K562 (cell line): Measurements from ENCODE around the gene MRPS6. TPM values are rescaled to one million over a fixed set of nuclear protein-coding genes. Genes with fewer than 3 reads are reported as not detected.

ENCODE experiments used
- EP300 ChIP-seq: IDR thresholded peaks from 2 replicates; pipeline ENCODE4 v1.6.1; 2012; ENCODE audit warnings: low read length, improper control_type of control experiment
- ETV6 ChIP-seq, 3 experiments: fragments of 150-350 bp in 1 of 3; sonication (generic) in 1 of 3; formaldehyde crosslinking in 1 of 3; IDR thresholded peaks; 2 replicates each; pipeline versions ENCODE4 v1.6.1 to v1.8.0; 2014 to 2022; ENCODE audit warnings: borderline replicate concordance in 2 of 3, low read depth in 2 of 3, antibody characterized with exemption in 1 of 3, low read length in 1 of 3, mild to moderate bottlenecking in 1 of 3, missing genetic modification reagents in 1 of 3
- FOS ChIP-seq: IDR thresholded peaks from 3 replicates; pipeline ENCODE4 v1.6.1; 2011; ENCODE audit not compliant: insufficient read length; ENCODE audit errors: extremely low read depth
- FOXP1 ChIP-seq: sonication (generic); formaldehyde crosslinking; IDR thresholded peaks from 2 replicates; pipeline ENCODE4 v1.8.0; 2022; ENCODE audit warnings: mild to moderate bottlenecking, missing genetic modification reagents
- HEY1 ChIP-seq: fragments of 250-450 bp; sonication (Bioruptor Pico); IDR thresholded peaks from 2 replicates; pipeline ENCODE4 v1.5.0; 2020; ENCODE audit warnings: mild to moderate bottlenecking, moderate library complexity, borderline replicate concordance
- NFE2L1 ChIP-seq: fragments of 450-650 bp; IDR thresholded peaks from 2 replicates; pipeline ENCODE4 v1.6.1; 2016; ENCODE audit warnings: missing genetic modification characterization, low read depth, mild to moderate bottlenecking, missing compliant biosample characterization, moderate library complexity, borderline replicate concordance
- NFIX ChIP-seq: fragments of 250-450 bp; sonication (Bioruptor Pico); IDR thresholded peaks from 2 replicates; pipeline ENCODE4 v1.4.0; 2020; ENCODE audit warnings: low read depth, mild to moderate bottlenecking, moderate library complexity
- POLR2H ChIP-seq: IDR thresholded peaks from 2 replicates; pipeline ENCODE4 v1.6.1; 2016; ENCODE audit warnings: missing genetic modification characterization, low read depth, mild to moderate bottlenecking, control low read depth, missing compliant biosample characterization, moderate library complexity
- RFX1 ChIP-seq: fragments of 450-650 bp; IDR thresholded peaks from 2 replicates; pipeline ENCODE4 v1.6.1; 2016; ENCODE audit warnings: mild to moderate bottlenecking, moderate library complexity
- SAFB ChIP-seq: fragments of 200-400 bp; formaldehyde crosslinking; IDR thresholded peaks from 2 replicates; pipeline ENCODE4 v1.6.1; 2017; ENCODE audit warnings: low read depth, low read length, borderline replicate concordance
- SLC30A9 ChIP-seq: fragments of 250-450 bp; sonication (Bioruptor Pico); IDR thresholded peaks from 2 replicates; pipeline ENCODE4 v1.8.0; 2022; ENCODE audit warnings: mild to moderate bottlenecking, moderate library complexity
- SMARCB1 ChIP-seq: IDR thresholded peaks from 2 replicates; pipeline ENCODE4 v1.6.1; 2011; ENCODE audit warnings: improper control_type of control experiment, low read depth; ENCODE audit not compliant: insufficient read length
- TBP ChIP-seq: optimal IDR thresholded peaks from 2 replicates; pipeline ENCODE3; 2011; ENCODE audit warnings: low read depth, low read length, improper control_type of control experiment
- TCFL5 ChIP-seq: fragments of 250-450 bp; sonication (Bioruptor Pico); conservative IDR thresholded peaks from 2 replicates; pipeline ENCODE4 v1.6.1; 2021; ENCODE audit warnings: mild to moderate bottlenecking, moderate library complexity, matching md5 sums
- ZFPM2 ChIP-seq: fragments of 250-450 bp; sonication (Bioruptor Pico); IDR thresholded peaks from 2 replicates; pipeline ENCODE4 v1.5.1; 2022; ENCODE audit warnings: mild to moderate bottlenecking
- ZNF217 ChIP-seq: sonication (generic); formaldehyde crosslinking; IDR thresholded peaks from 2 replicates; pipeline ENCODE4 v1.8.0; 2022; ENCODE audit warnings: mild to moderate bottlenecking, missing genetic modification reagents
- ZNF41 ChIP-seq: fragments of 250-450 bp; sonication (Bioruptor Pico); conservative IDR thresholded peaks from 2 replicates; pipeline ENCODE4 v1.4.0; 2020; ENCODE audit warnings: mild to moderate bottlenecking
- ZNF551 ChIP-seq: fragments of 250-450 bp; sonication (Bioruptor Pico); IDR thresholded peaks from 2 replicates; pipeline ENCODE4 v1.5.0; 2021; ENCODE audit warnings: mild to moderate bottlenecking, moderate library complexity
- ZNF695 ChIP-seq: fragments of 450-650 bp; formaldehyde crosslinking; IDR thresholded peaks from 2 replicates; pipeline ENCODE4 v1.4.0; 2020; ENCODE audit warnings: mild to moderate bottlenecking, moderate library complexity
- polyA plus RNA-seq, 8 experiments: library from polyadenylated mRNA; depleted of rRNA in 4 of 8; stranded (reverse) in 5 of 8; unstranded in 3 of 8; fragments of >200 nt; fragmentation: Nextera tagmentation in 2 of 8; fragmentation: Illumina TruSeq in 1 of 8; extraction: Ambion mirVana in 2 of 8; extraction: Trizol in 1 of 8; gene quantifications; 2 replicates each; pipeline versions ENCODE4 v1.2.1 to v1.2.3, GENCODE V29; 2011 to 2014; ENCODE audit warnings: inconsistent platforms in 1 of 8, missing spikeins in 1 of 8
- total RNA-seq, 7 experiments: library from RNA; depleted of rRNA in 6 of 7; stranded (reverse); fragments of >200 nt in 6 of 7; fragmentation: Illumina TruSeq in 2 of 7; extraction: Trizol in 2 of 7; gene quantifications; 2 replicates each; pipeline versions ENCODE4 v1.2.1 to v1.2.3, GENCODE V29; 2011 to 2021; ENCODE audit warnings: low replicate concordance in 1 of 7
- TF ChIP-seq, protein P1 (sequence below): fragments of 250-450 bp; sonication (Bioruptor Pico); IDR thresholded peaks from 2 replicates; pipeline ENCODE4 v1.5.0; 2021
- TF ChIP-seq, protein P2 (sequence below): fragments of 450-650 bp; formaldehyde crosslinking; IDR thresholded peaks from 2 replicates; pipeline ENCODE4 v1.4.0; 2022; ENCODE audit warnings: missing genetic modification characterization
- TF ChIP-seq, protein P3 (sequence below): sonication (generic); formaldehyde crosslinking; IDR thresholded peaks from 2 replicates; pipeline ENCODE4 v1.8.0; 2023; ENCODE audit warnings: mild to moderate bottlenecking, missing genetic modification reagents
- TF ChIP-seq, protein P4 (sequence below): sonication (generic); formaldehyde crosslinking; IDR thresholded peaks from 2 replicates; pipeline ENCODE4 v1.8.1; 2023; ENCODE audit warnings: mild to moderate bottlenecking, missing genetic modification reagents

MRPS6 gene
- total and polyA plus RNA-seq, 9 of the 15 experiments (the other 6 are each of a cell fraction or from before 2014, with no cell fraction given) = 26.1 to 72.0 (median 39.3) TPM

GRCh38 chr21:34061983-34062382, 11.4 kb upstream of the MRPS6 start (continued):
- TF ChIP-seq, protein P1, sequence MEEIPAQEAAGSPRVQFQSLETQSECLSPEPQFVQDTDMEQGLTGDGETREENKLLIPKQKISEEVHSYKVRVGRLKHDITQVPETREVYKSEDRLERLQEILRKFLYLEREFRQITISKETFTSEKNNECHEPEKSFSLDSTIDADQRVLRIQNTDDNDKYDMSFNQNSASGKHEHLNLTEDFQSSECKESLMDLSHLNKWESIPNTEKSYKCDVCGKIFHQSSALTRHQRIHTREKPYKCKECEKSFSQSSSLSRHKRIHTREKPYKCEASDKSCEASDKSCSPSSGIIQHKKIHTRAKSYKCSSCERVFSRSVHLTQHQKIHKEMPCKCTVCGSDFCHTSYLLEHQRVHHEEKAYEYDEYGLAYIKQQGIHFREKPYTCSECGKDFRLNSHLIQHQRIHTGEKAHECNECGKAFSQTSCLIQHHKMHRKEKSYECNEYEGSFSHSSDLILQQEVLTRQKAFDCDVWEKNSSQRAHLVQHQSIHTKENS (CRISPR knock-in tag) = no peak
- no peak for TF ChIP-seq NFIX
- TF ChIP-seq, protein P2, sequence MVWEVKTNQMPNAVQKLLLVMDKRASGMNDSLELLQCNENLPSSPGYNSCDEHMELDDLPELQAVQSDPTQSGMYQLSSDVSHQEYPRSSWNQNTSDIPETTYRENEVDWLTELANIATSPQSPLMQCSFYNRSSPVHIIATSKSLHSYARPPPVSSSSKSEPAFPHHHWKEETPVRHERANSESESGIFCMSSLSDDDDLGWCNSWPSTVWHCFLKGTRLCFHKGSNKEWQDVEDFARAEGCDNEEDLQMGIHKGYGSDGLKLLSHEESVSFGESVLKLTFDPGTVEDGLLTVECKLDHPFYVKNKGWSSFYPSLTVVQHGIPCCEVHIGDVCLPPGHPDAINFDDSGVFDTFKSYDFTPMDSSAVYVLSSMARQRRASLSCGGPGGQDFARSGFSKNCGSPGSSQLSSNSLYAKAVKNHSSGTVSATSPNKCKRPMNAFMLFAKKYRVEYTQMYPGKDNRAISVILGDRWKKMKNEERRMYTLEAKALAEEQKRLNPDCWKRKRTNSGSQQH = no peak
- TF ChIP-seq TCFL5 = no peak
- TF ChIP-seq ZNF217 (CRISPR knock-in tag) = no peak
- TF ChIP-seq SLC30A9 (CRISPR knock-in tag) = no peak
- no peak for TF ChIP-seq POLR2H (tag)
- TF ChIP-seq SMARCB1 = no peak
- no peak for TF ChIP-seq EP300
- TF ChIP-seq, protein P3, sequence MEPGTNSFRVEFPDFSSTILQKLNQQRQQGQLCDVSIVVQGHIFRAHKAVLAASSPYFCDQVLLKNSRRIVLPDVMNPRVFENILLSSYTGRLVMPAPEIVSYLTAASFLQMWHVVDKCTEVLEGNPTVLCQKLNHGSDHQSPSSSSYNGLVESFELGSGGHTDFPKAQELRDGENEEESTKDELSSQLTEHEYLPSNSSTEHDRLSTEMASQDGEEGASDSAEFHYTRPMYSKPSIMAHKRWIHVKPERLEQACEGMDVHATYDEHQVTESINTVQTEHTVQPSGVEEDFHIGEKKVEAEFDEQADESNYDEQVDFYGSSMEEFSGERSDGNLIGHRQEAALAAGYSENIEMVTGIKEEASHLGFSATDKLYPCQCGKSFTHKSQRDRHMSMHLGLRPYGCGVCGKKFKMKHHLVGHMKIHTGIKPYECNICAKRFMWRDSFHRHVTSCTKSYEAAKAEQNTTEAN (CRISPR knock-in tag) = no peak
- no peak for TF ChIP-seq SAFB
- no peak for TF ChIP-seq ZNF551
- TF ChIP-seq, protein P4, sequence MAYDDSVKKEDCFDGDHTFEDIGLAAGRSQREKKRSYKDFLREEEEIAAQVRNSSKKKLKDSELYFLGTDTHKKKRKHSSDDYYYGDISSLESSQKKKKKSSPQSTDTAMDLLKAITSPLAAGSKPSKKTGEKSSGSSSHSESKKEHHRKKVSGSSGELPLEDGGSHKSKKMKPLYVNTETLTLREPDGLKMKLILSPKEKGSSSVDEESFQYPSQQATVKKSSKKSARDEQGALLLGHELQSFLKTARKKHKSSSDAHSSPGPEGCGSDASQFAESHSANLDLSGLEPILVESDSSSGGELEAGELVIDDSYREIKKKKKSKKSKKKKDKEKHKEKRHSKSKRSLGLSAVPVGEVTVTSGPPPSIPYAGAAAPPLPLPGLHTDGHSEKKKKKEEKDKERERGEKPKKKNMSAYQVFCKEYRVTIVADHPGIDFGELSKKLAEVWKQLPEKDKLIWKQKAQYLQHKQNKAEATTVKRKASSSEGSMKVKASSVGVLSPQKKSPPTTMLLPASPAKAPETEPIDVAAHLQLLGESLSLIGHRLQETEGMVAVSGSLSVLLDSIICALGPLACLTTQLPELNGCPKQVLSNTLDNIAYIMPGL (CRISPR knock-in tag) = no peak
- no peak for TF ChIP-seq ZNF695 (CRISPR knock-in tag)
- TF ChIP-seq FOXP1 = no peak
- no peak for TF ChIP-seq FOS
- no peak for TF ChIP-seq ZFPM2
- no peak for TF ChIP-seq NFE2L1 (tag)
- no peak for TF ChIP-seq HEY1 (CRISPR knock-in tag)
- no peak for TF ChIP-seq TBP
- TF ChIP-seq ZNF41 (CRISPR knock-in tag) = no peak
- no peak for TF ChIP-seq ETV6 (IDR thresholded peaks at IDR 0.05; ENCODE audit: borderline replicate concordance in 1 of 2, low read depth in 2 of 2, low read length in 1 of 2)
- TF ChIP-seq ETV6 (CRISPR knock-in tag; IDR thresholded peaks at IDR 0.05; ENCODE audit: borderline replicate concordance) = no peak
- TF ChIP-seq RFX1 = no peak
